ENCODE results near the gene SH3BP1. TPM values are rescaled to one million over a fixed set of nuclear protein-coding genes. Genes with fewer than 3 reads are reported as not detected.

SH3BP1 gene
- total and polyA plus RNA-seq, 2 donors (not counting 1 experiment from before 2014, with no cell fraction given): 2.9 to 3.1 TPM

- Histone ChIP-seq H3K4me2 (ENCODE audit: extremely low read depth, insufficient read depth, low read length) (no peak overlapping the region), H3K27ac (ENCODE audit: insufficient read depth, low read length) (no peak overlapping the region), H3K9me3 (ENCODE audit: control insufficient read depth, insufficient read depth, low read depth, low read length) (no peaks in the 10 kb centered on the region), H3K9ac (ENCODE audit: insufficient read depth, low read length) (no peak overlapping the region), H3K4me1 (ENCODE audit: control insufficient read depth, extremely low read depth, insufficient read depth, low read length) (peaks cover 24% of the 10 kb centered on the region), H3K79me2 (ENCODE audit: control insufficient read depth, insufficient read depth, low read length) (no peaks in the 10 kb centered on the region), H2AFZ (ENCODE audit: low read length) (no peak overlapping the region), H3K36me3 (ENCODE audit: control insufficient read depth, insufficient read depth, low read length) (peaks cover 6% of the 10 kb centered on the region), H3K4me3 (replicated peaks in 1 of 4; ENCODE audit: control extremely low read depth in 1 of 4, insufficient read depth in 1 of 4, low read depth in 3 of 4, low read length in 4 of 4) (no peak overlapping the region), H3K27me3 (ENCODE audit: control insufficient read depth, insufficient read depth, low read length) (no peaks in the 10 kb centered on the region), H4K20me1 (ENCODE audit: control insufficient read depth, extremely low read depth, insufficient read depth, low read length) (no peaks in the 10 kb centered on the region)
- no peak for DNase-seq (ENCODE audit: low read depth in 2 of 2)
- TF ChIP-seq CTCF (conservative IDR thresholded peaks at IDR 0.05 in 1 of 2, IDR thresholded peaks at IDR 0.05 in 1 of 2; ENCODE audit: low read depth in 1 of 2, low read length in 2 of 2) (no peak), EZH2 (IDR thresholded peaks at IDR 0.05; ENCODE audit: low read length, missing control alignments) (no peak)
These were observed 8.5 kb upstream of the SH3BP1 start for GRCh38 chr22:37630839-37631435.

GRCh38 chr22:37631448-37632173, 7.9 kb upstream of the SH3BP1 start:
- Histone ChIP-seq H3K9me3 (ENCODE audit: control insufficient read depth, insufficient read depth, low read depth, low read length) (no peaks in the 10 kb centered on the region), H3K4me3 (replicated peaks in 1 of 4; ENCODE audit: control extremely low read depth in 1 of 4, insufficient read depth in 1 of 4, low read depth in 3 of 4, low read length in 4 of 4) (no peak overlapping the region), H3K27ac (ENCODE audit: insufficient read depth, low read length) (no peak overlapping the region), H2AFZ (ENCODE audit: low read length) (no peak overlapping the region), H3K27me3 (ENCODE audit: control insufficient read depth, insufficient read depth, low read length) (no peaks in the 10 kb centered on the region), H3K9ac (ENCODE audit: insufficient read depth, low read length) (no peak overlapping the region), H3K79me2 (ENCODE audit: control insufficient read depth, insufficient read depth, low read length) (no peaks in the 10 kb centered on the region), H4K20me1 (ENCODE audit: control insufficient read depth, extremely low read depth, insufficient read depth, low read length) (no peaks in the 10 kb centered on the region), H3K4me2 (ENCODE audit: extremely low read depth, insufficient read depth, low read length) (no peak overlapping the region), H3K4me1 (ENCODE audit: control insufficient read depth, extremely low read depth, insufficient read depth, low read length) (peaks cover 25% of the 10 kb centered on the region), H3K36me3 (ENCODE audit: control insufficient read depth, insufficient read depth, low read length) (peaks cover 6% of the 10 kb centered on the region)
- DNase-seq (ENCODE audit: low read depth in 2 of 2): no peak
- no peak for TF ChIP-seq CTCF (conservative IDR thresholded peaks at IDR 0.05 in 1 of 2, IDR thresholded peaks at IDR 0.05 in 1 of 2; ENCODE audit: low read depth in 1 of 2, low read length in 2 of 2)
- no peak for TF ChIP-seq EZH2 (IDR thresholded peaks at IDR 0.05; ENCODE audit: low read length, missing control alignments)

DNA sequence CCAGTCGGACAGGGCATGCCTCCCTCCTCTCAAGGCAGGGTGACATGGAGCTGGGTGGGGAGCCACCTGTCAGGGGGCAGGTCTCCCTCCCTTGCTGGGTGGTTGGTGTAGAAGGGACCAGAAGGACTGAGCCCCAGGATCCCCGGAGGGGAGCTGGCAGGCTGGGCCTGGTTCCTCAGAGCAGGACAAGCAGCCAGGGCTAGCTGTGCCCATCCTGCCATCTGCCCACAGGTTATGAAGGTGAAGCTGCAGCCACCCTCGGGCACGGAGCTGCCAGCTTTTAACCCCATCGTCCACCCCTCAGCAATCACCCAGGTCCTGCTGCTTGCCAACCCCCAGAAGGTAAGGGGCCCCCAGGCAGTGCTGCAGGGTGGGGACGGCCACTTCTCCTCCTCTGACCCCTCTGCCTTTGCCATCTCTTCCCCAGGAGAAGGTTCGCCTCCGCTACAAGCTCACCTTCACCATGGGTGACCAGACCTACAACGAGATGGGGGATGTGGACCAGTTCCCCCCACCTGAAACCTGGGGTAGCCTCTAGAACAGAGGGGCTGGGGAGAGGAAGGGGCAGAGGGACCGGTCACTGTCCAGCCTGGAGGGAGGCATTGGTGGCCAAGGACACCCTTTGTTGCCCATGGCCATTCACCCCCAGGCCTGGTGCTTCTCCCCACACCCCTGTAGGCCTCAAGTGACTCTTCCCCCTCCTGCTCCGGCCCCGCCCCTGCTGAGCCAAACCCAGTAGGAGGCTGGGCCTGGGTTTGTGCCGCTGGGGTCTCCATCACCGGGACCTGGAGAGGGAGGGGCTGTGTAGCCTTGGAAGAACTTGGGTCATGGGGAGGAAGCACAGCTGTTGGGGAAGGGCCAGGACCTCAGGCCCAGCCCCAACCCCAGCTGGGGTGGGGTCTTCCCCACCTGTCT, 7.0 kb upstream of the SH3BP1 start:
- H3K79me2 ChIP-seq (ENCODE audit: control insufficient read depth, insufficient read depth, low read length): no peaks in the 10 kb centered on the region
- H3K4me1 ChIP-seq (ENCODE audit: control insufficient read depth, extremely low read depth, insufficient read depth, low read length): peaks cover 30% of the 10 kb centered on the region
- H4K20me1 ChIP-seq (ENCODE audit: control insufficient read depth, extremely low read depth, insufficient read depth, low read length): no peaks in the 10 kb centered on the region
- no peak overlapping the region for H3K4me2 ChIP-seq (ENCODE audit: extremely low read depth, insufficient read depth, low read length)
- no peak overlapping the region for H2AFZ ChIP-seq (ENCODE audit: low read length)
- H3K36me3 ChIP-seq (ENCODE audit: control insufficient read depth, insufficient read depth, low read length): peaks cover 6% of the 10 kb centered on the region
- no peak overlapping the region for H3K9ac ChIP-seq (ENCODE audit: insufficient read depth, low read length)
- DNase-seq (ENCODE audit: low read depth in 2 of 2): no peak
- no peak overlapping the region for H3K4me3 ChIP-seq (replicated peaks in 1 of 4; ENCODE audit: control extremely low read depth in 1 of 4, insufficient read depth in 1 of 4, low read depth in 3 of 4, low read length in 4 of 4)
- TF ChIP-seq EZH2 (IDR thresholded peaks at IDR 0.05; ENCODE audit: low read length, missing control alignments): no peak
- TF ChIP-seq CTCF (conservative IDR thresholded peaks at IDR 0.05 in 1 of 2, IDR thresholded peaks at IDR 0.05 in 1 of 2; ENCODE audit: low read depth in 1 of 2, low read length in 2 of 2): no peak
- peak overlapping the region; percentile 42 for H3K27ac ChIP-seq (ENCODE audit: insufficient read depth, low read length)
- H3K9me3 ChIP-seq (ENCODE audit: control insufficient read depth, insufficient read depth, low read depth, low read length): no peaks in the 10 kb centered on the region
- H3K27me3 ChIP-seq (ENCODE audit: control insufficient read depth, insufficient read depth, low read length): no peaks in the 10 kb centered on the region
